GM21529 (cell line): ENCODE measurements around the gene ERC2.
"Not testable (repeated sequence)": the region's sequence is repeated elsewhere in the genome, so short reads cannot be mapped to it uniquely, and the experiment has no call there.

Experiments
- ATAC-seq: cut with Tn5 transposase; IDR thresholded peaks from one replicate; pipeline ENCODE4 v1.9.1; 2021; ENCODE audit not compliant: unreplicated experiment

ERC2 gene

GRCh38 chr3:56081246-56081645 is 387.0 kb downstream of the ERC2 start:
- no peak for ATAC-seq

GRCh38 chr3:56076746-56077145 is 391.5 kb downstream of the ERC2 start:
- no peak for ATAC-seq

GRCh38 chr3:56075089-56075488 is 393.2 kb downstream of the ERC2 start:
- no peak for ATAC-seq

GRCh38 chr3:56069766-56070165 is 398.5 kb downstream of the ERC2 start:
- ATAC-seq: no peak

- not testable (repeated sequence) for ATAC-seq
These were observed 401.9 kb downstream of the ERC2 start for GRCh38 chr3:56066405-56066804.

- ATAC-seq: no peak
These were observed 403.6 kb downstream of the ERC2 start for GRCh38 chr3:56064684-56065083.

- ATAC-seq: no peak
These were observed 407.0 kb downstream of the ERC2 start for GRCh38 chr3:56061279-56061626.

- ATAC-seq: no peak
These were observed 407.6 kb downstream of the ERC2 start for GRCh38 chr3:56060521-56061278.

GRCh38 chr3:56059731-56060130 is 408.5 kb downstream of the ERC2 start:
- ATAC-seq: no peak

- ATAC-seq: no peak
These were observed 412.3 kb downstream of the ERC2 start for GRCh38 chr3:56055951-56056350.

- no peak for ATAC-seq
These were observed 412.7 kb downstream of the ERC2 start for GRCh38 chr3:56055546-56055945.

- ATAC-seq: no peak
These were observed 413.4 kb downstream of the ERC2 start for GRCh38 chr3:56054844-56055243.

GRCh38 chr3:56053727-56054126 is 414.5 kb downstream of the ERC2 start:
- ATAC-seq: no peak

- ATAC-seq: no peak
These were observed 416.1 kb downstream of the ERC2 start for GRCh38 chr3:56052188-56052587.

GRCh38 chr3:56051052-56051451 is 417.2 kb downstream of the ERC2 start:
- ATAC-seq: no peak

- no peak for ATAC-seq
These were observed 419.3 kb downstream of the ERC2 start for GRCh38 chr3:56048946-56049345.

GRCh38 chr3:56048331-56048730 is 419.9 kb downstream of the ERC2 start:
- no peak for ATAC-seq

- no peak for ATAC-seq
These were observed 425.8 kb downstream of the ERC2 start for GRCh38 chr3:56042326-56042951.

GRCh38 chr3:56025326-56025725 is 442.9 kb downstream of the ERC2 start:
- no peak for ATAC-seq

- no peak for ATAC-seq
These were observed 444.7 kb downstream of the ERC2 start for GRCh38 chr3:56023546-56023945.

GRCh38 chr3:56022619-56023018 is 445.6 kb downstream of the ERC2 start:
- ATAC-seq: no peak

GRCh38 chr3:56019490-56020146 is 448.6 kb downstream of the ERC2 start:
- ATAC-seq: no peak
